ENCODE data around the gene GARIN3.
A peak's percentile ranks its signal among the peaks of the same experiment; 100 is the strongest.

The GARIN3 gene

GRCh38 chr5:157143127-157143971 lies 22.7 kb downstream of the GARIN3 start:
- DNase-seq: peak; percentile 29

- peak; percentile 82 for DNase-seq
Observed at GRCh38 chr5:157142317-157143126, 23.5 kb downstream of the GARIN3 start, which contains the start of gene MED7. Gene MED7, minus strand, starts transcription at chr5:157142865. Its CDS starts 3,434 bp downstream, at chr5:157139431.

- no peak for DNase-seq
Observed at GRCh38 chr5:157137691-157138090, 28.4 kb downstream of the GARIN3 start.

- DNase-seq: no peak
Observed at GRCh38 chr5:157132281-157132612, 33.8 kb downstream of the GARIN3 start.

GRCh38 chr5:157130925-157131324 lies 35.1 kb downstream of the GARIN3 start:
- no peak for DNase-seq

GRCh38 chr5:157121709-157122108 lies 44.4 kb downstream of the GARIN3 start:
- DNase-seq: no peak

GRCh38 chr5:157120102-157120501 lies 46.0 kb downstream of the GARIN3 start:
- no peak for DNase-seq

GRCh38 chr5:157116483-157116954 lies 49.5 kb downstream of the GARIN3 start:
- DNase-seq: no peak

GRCh38 chr5:157115502-157115901 lies 50.6 kb downstream of the GARIN3 start:
- DNase-seq: no peak

GRCh38 chr5:157115012-157115411 lies 51.1 kb downstream of the GARIN3 start:
- DNase-seq: no peak

GRCh38 chr5:157113002-157113401 lies 53.1 kb downstream of the GARIN3 start:
- no peak for DNase-seq

Data from T-helper 9 cell (primary cell).